ENCODE measurements around the gene ADRM1. TPM values are rescaled to one million over a fixed set of nuclear protein-coding genes. Genes with fewer than 3 reads are reported as not detected.

ADRM1 gene
- total RNA-seq, 5 donors from 2014 or later (not counting 1 experiment from before 2014, with no cell fraction given): 44.7 to 80.3 (median 72.9) TPM

- WGBS (ENCODE audit: insufficient coverage): 91% methylated on average over 25 of the region's 25 CpGs
- Mint-ChIP-seq H3K27ac (no peak overlapping the region), H3K4me3 (no peak overlapping the region), H3K27me3 (no peaks in the 10 kb centered on the region), H3K9me3 (no peaks in the 10 kb centered on the region), H3K36me3 (no peaks in the 10 kb centered on the region), H3K4me1 (no peaks in the 10 kb centered on the region)
- H3K4me3 ChIP-seq (ENCODE audit: control insufficient read depth in 1 of 2, extremely low read depth in 1 of 2, low read length in 1 of 2): no peak overlapping the region
- no peak overlapping the region for H3K27ac ChIP-seq (ENCODE audit: low read length)
- DNase-seq (no peak), ATAC-seq (replicated peaks in 1 of 4) (no peak)
- H3K9me3 ChIP-seq: no peaks in the 10 kb centered on the region
- H3K4me1 ChIP-seq (ENCODE audit: control insufficient read depth in 1 of 2, extremely low read depth in 1 of 2, insufficient read depth in 2 of 2, low read length in 2 of 2): peaks cover 0 to 2% of the 10 kb centered on the region in 2 experiments
- no peaks in the 10 kb centered on the region for H3K36me3 ChIP-seq (ENCODE audit: control insufficient read depth in 2 of 2, extremely low read depth in 1 of 2, insufficient read depth in 1 of 2, low read length in 1 of 2)
- ChIA-PET POLR2A (no interaction called here), CTCF (no interaction called here)
- no peaks in the 10 kb centered on the region for H3K27me3 ChIP-seq (replicated peaks in 1 of 2; ENCODE audit: control insufficient read depth in 2 of 2, extremely low read depth in 1 of 2, insufficient read depth in 2 of 2, low read length in 1 of 2)
These were observed 12.0 kb downstream of the ADRM1 start for GRCh38 chr20:62314711-62315302.

- Histone ChIP-seq H3K27me3 (replicated peaks in 1 of 2; ENCODE audit: control insufficient read depth in 2 of 2, extremely low read depth in 1 of 2, insufficient read depth in 2 of 2, low read length in 1 of 2) (no peaks in the 10 kb centered on the region), H3K9me3 (no peaks in the 10 kb centered on the region), H3K27ac (ENCODE audit: low read length) (no peak overlapping the region), H3K4me1 (ENCODE audit: control insufficient read depth in 1 of 2, extremely low read depth in 1 of 2, insufficient read depth in 2 of 2, low read length in 2 of 2) (peaks cover 0 to 2% of the 10 kb centered on the region in 2 experiments), H3K36me3 (ENCODE audit: control insufficient read depth in 2 of 2, extremely low read depth in 1 of 2, insufficient read depth in 1 of 2, low read length in 1 of 2) (no peaks in the 10 kb centered on the region), H3K4me3 (ENCODE audit: control insufficient read depth in 1 of 2, extremely low read depth in 1 of 2, low read length in 1 of 2) (no peak overlapping the region)
- Mint-ChIP-seq H3K9me3 (no peaks in the 10 kb centered on the region), H3K27ac (no peak overlapping the region), H3K4me1 (no peaks in the 10 kb centered on the region), H3K4me3 (no peak overlapping the region), H3K36me3 (no peaks in the 10 kb centered on the region), H3K27me3 (no peaks in the 10 kb centered on the region)
- 95% methylated on average over 12 of the region's 12 CpGs for WGBS (ENCODE audit: insufficient coverage)
- ChIA-PET POLR2A (no interaction called here), CTCF (no interaction called here)
- no peak for ATAC-seq (replicated peaks in 1 of 4)
- DNase-seq: no peak
These were observed 13.0 kb downstream of the ADRM1 start for GRCh38 chr20:62315773-62316172.

- Mint-ChIP-seq H3K9me3 (no peaks in the 10 kb centered on the region), H3K4me1 (no peaks in the 10 kb centered on the region), H3K4me3 (no peak overlapping the region), H3K27me3 (no peaks in the 10 kb centered on the region), H3K36me3 (no peaks in the 10 kb centered on the region), H3K27ac (no peak overlapping the region)
- POLR2A ChIA-PET: no interaction called here
- ATAC-seq (replicated peaks in 1 of 4) (no peak), DNase-seq (no peak)
- no peak overlapping the region for H3K27ac ChIP-seq (ENCODE audit: low read length)
- peaks cover 0 to 2% of the 10 kb centered on the region in 2 experiments for H3K4me1 ChIP-seq (ENCODE audit: control insufficient read depth in 1 of 2, extremely low read depth in 1 of 2, insufficient read depth in 2 of 2, low read length in 2 of 2)
- 89% methylated on average over 40 of the region's 40 CpGs for WGBS (ENCODE audit: insufficient coverage)
- CTCF ChIA-PET: no interaction called here
- no peaks in the 10 kb centered on the region for H3K27me3 ChIP-seq (replicated peaks in 1 of 2; ENCODE audit: control insufficient read depth in 2 of 2, extremely low read depth in 1 of 2, insufficient read depth in 2 of 2, low read length in 1 of 2)
- no peaks in the 10 kb centered on the region for H3K9me3 ChIP-seq
- H3K4me3 ChIP-seq (ENCODE audit: control insufficient read depth in 1 of 2, extremely low read depth in 1 of 2, low read length in 1 of 2): no peak overlapping the region
- no peaks in the 10 kb centered on the region for H3K36me3 ChIP-seq (ENCODE audit: control insufficient read depth in 2 of 2, extremely low read depth in 1 of 2, insufficient read depth in 1 of 2, low read length in 1 of 2)
These were observed 13.8 kb downstream of the ADRM1 start for GRCh38 chr20:62316331-62317166.

GRCh38 chr20:62317167-62317655 is 14.4 kb downstream of the ADRM1 start:
- 89% methylated on average over 11 of the region's 18 CpGs for WGBS (ENCODE audit: insufficient coverage)
- H3K9me3 Mint-ChIP-seq: no peaks in the 10 kb centered on the region
- ATAC-seq (replicated peaks in 1 of 4): no peak
- H3K9me3 ChIP-seq: no peaks in the 10 kb centered on the region
- H3K27ac Mint-ChIP-seq: no peak overlapping the region
- H3K4me3 ChIP-seq (ENCODE audit: control insufficient read depth in 1 of 2, extremely low read depth in 1 of 2, low read length in 1 of 2): no peak overlapping the region
- no peaks in the 10 kb centered on the region for H3K36me3 Mint-ChIP-seq
- no peak overlapping the region for H3K27ac ChIP-seq (ENCODE audit: low read length)
- no peaks in the 10 kb centered on the region for H3K4me1 Mint-ChIP-seq
- no peak overlapping the region for H3K4me3 Mint-ChIP-seq
- no peaks in the 10 kb centered on the region for H3K27me3 Mint-ChIP-seq
- ChIA-PET POLR2A (no interaction called here), CTCF (no interaction called here)
- H3K27me3 ChIP-seq (replicated peaks in 1 of 2; ENCODE audit: control insufficient read depth in 2 of 2, extremely low read depth in 1 of 2, insufficient read depth in 2 of 2, low read length in 1 of 2): no peaks in the 10 kb centered on the region
- no peaks in the 10 kb centered on the region for H3K36me3 ChIP-seq (ENCODE audit: control insufficient read depth in 2 of 2, extremely low read depth in 1 of 2, insufficient read depth in 1 of 2, low read length in 1 of 2)
- no peak for DNase-seq
- peaks cover 0 to 2% of the 10 kb centered on the region in 2 experiments for H3K4me1 ChIP-seq (ENCODE audit: control insufficient read depth in 1 of 2, extremely low read depth in 1 of 2, insufficient read depth in 2 of 2, low read length in 2 of 2)

- ChIA-PET CTCF (no interaction called here), POLR2A (no interaction called here)
- Histone ChIP-seq H3K4me3 (ENCODE audit: control insufficient read depth in 1 of 2, extremely low read depth in 1 of 2, low read length in 1 of 2) (no peak overlapping the region), H3K27ac (ENCODE audit: low read length) (no peak overlapping the region), H3K9me3 (no peaks in the 10 kb centered on the region), H3K27me3 (replicated peaks in 1 of 2; ENCODE audit: control insufficient read depth in 2 of 2, extremely low read depth in 1 of 2, insufficient read depth in 2 of 2, low read length in 1 of 2) (no peaks in the 10 kb centered on the region), H3K36me3 (ENCODE audit: control insufficient read depth in 2 of 2, extremely low read depth in 1 of 2, insufficient read depth in 1 of 2, low read length in 1 of 2) (no peaks in the 10 kb centered on the region), H3K4me1 (ENCODE audit: control insufficient read depth in 1 of 2, extremely low read depth in 1 of 2, insufficient read depth in 2 of 2, low read length in 2 of 2) (peaks cover 0 to 2% of the 10 kb centered on the region in 2 experiments)
- Mint-ChIP-seq H3K9me3 (no peaks in the 10 kb centered on the region), H3K4me3 (no peak overlapping the region), H3K27me3 (no peaks in the 10 kb centered on the region), H3K27ac (no peak overlapping the region), H3K36me3 (no peaks in the 10 kb centered on the region), H3K4me1 (no peaks in the 10 kb centered on the region)
- ATAC-seq (replicated peaks in 1 of 4) (no peak), DNase-seq (no peak)
- WGBS (ENCODE audit: insufficient coverage): 94% methylated on average over 34 of the region's 36 CpGs
These were observed 15.9 kb downstream of the ADRM1 start for GRCh38 chr20:62318400-62319345.

GRCh38 chr20:62319346-62319909 is 16.6 kb downstream of the ADRM1 start:
- Histone ChIP-seq H3K4me3 (ENCODE audit: control insufficient read depth in 1 of 2, extremely low read depth in 1 of 2, low read length in 1 of 2) (no peak overlapping the region), H3K4me1 (ENCODE audit: control insufficient read depth in 1 of 2, extremely low read depth in 1 of 2, insufficient read depth in 2 of 2, low read length in 2 of 2) (peaks cover 0 to 2% of the 10 kb centered on the region in 2 experiments), H3K27me3 (replicated peaks in 1 of 2; ENCODE audit: control insufficient read depth in 2 of 2, extremely low read depth in 1 of 2, insufficient read depth in 2 of 2, low read length in 1 of 2) (no peaks in the 10 kb centered on the region), H3K27ac (ENCODE audit: low read length) (no peak overlapping the region), H3K36me3 (ENCODE audit: control insufficient read depth in 2 of 2, extremely low read depth in 1 of 2, insufficient read depth in 1 of 2, low read length in 1 of 2) (no peaks in the 10 kb centered on the region), H3K9me3 (no peaks in the 10 kb centered on the region)
- H3K36me3 Mint-ChIP-seq: no peaks in the 10 kb centered on the region
- H3K4me1 Mint-ChIP-seq: no peaks in the 10 kb centered on the region
- no peak overlapping the region for H3K4me3 Mint-ChIP-seq
- 89% methylated on average over 24 of the region's 29 CpGs for WGBS (ENCODE audit: insufficient coverage)
- CTCF ChIA-PET: no interaction called here
- no peak for ATAC-seq (replicated peaks in 1 of 4)
- no peaks in the 10 kb centered on the region for H3K27me3 Mint-ChIP-seq
- POLR2A ChIA-PET: no interaction called here
- no peaks in the 10 kb centered on the region for H3K9me3 Mint-ChIP-seq
- H3K27ac Mint-ChIP-seq: no peak overlapping the region
- DNase-seq: no peak

Data from T-cell (primary cell).